Muscle layer of duodenum (tissue), 2 donors: ENCODE results near the gene RRN3.
"Not testable (repeated sequence)": the region's sequence is repeated elsewhere in the genome, so short reads cannot be mapped to it uniquely, and the experiment has no call there.

Source experiments
- H3K27ac ChIP-seq: one replicate; pipeline ENCODE4 v1.7.0; 2013; ENCODE audit warnings: mild to moderate bottlenecking, low read length
- H3K27me3 ChIP-seq: one replicate; pipeline ENCODE4 v1.7.0; 2013; ENCODE audit warnings: low read depth, mild to moderate bottlenecking, control low read depth, low read length
- H3K36me3 ChIP-seq, 2 donors: one replicate each; pipeline ENCODE4 v1.7.0; 2013; ENCODE audit warnings: low read length in 2 of 2, control low read depth in 1 of 2, mild to moderate bottlenecking in 1 of 2; ENCODE audit not compliant: insufficient read depth in 2 of 2, control insufficient read depth in 1 of 2
- H3K4me1 ChIP-seq, 2 donors: one replicate each; pipeline ENCODE4 v1.7.0; 2013; ENCODE audit warnings: low read length in 2 of 2, mild to moderate bottlenecking in 2 of 2, control low read depth in 1 of 2, moderate library complexity in 1 of 2; ENCODE audit not compliant: insufficient read depth in 2 of 2, control insufficient read depth in 1 of 2
- H3K4me3 ChIP-seq, 2 donors: one replicate each; pipeline ENCODE4 v1.7.0; 2013; ENCODE audit warnings: low read length in 2 of 2, low read depth in 1 of 2, mild to moderate bottlenecking in 1 of 2
- H3K9me3 ChIP-seq, 2 donors: one replicate each; pipeline ENCODE4 v1.7.0; 2013; ENCODE audit warnings: low read length in 2 of 2, control low read depth in 1 of 2, mild to moderate bottlenecking in 1 of 2; ENCODE audit not compliant: control insufficient read depth in 1 of 2
- donor health status: healthy.

RRN3 gene

GRCh38 chr16:15055141-15056053 is 38.7 kb downstream of the RRN3 start:
- Histone ChIP-seq H3K4me3 (peak overlapping the region; percentile 75 to 99), H3K9me3 (no peaks in the 10 kb centered on the region), H3K27me3 (no peaks in the 10 kb centered on the region), H3K27ac (no peak overlapping the region), H3K4me1 (peaks cover 0 to 18% of the 10 kb centered on the region in 2 donors), H3K36me3 (peaks cover 11 to 13% of the 10 kb centered on the region in 2 donors)

GRCh38 chr16:15054357-15055140 is 39.5 kb downstream of the RRN3 start:
- H3K36me3 ChIP-seq: peaks cover 7 to 10% of the 10 kb centered on the region in 2 donors
- no peaks in the 10 kb centered on the region for H3K9me3 ChIP-seq
- H3K4me1 ChIP-seq: peaks cover 0 to 18% of the 10 kb centered on the region in 2 donors
- H3K27me3 ChIP-seq: no peaks in the 10 kb centered on the region
- H3K27ac ChIP-seq: no peak overlapping the region
- peak overlapping the region; percentile 75 to 99 for H3K4me3 ChIP-seq

GRCh38 chr16:15053904-15054303 is 40.2 kb downstream of the RRN3 start:
- H3K27ac ChIP-seq: no peak overlapping the region
- H3K36me3 ChIP-seq: peaks cover under 1 to 4% of the 10 kb centered on the region in 2 donors
- H3K4me1 ChIP-seq: peaks cover 0 to 18% of the 10 kb centered on the region in 2 donors
- no peak overlapping the region for H3K4me3 ChIP-seq
- H3K9me3 ChIP-seq: no peaks in the 10 kb centered on the region
- no peaks in the 10 kb centered on the region for H3K27me3 ChIP-seq

GRCh38 chr16:15052747-15053476 is 41.2 kb downstream of the RRN3 start:
- Histone ChIP-seq H3K9me3 (no peaks in the 10 kb centered on the region), H3K36me3 (no peaks in the 10 kb centered on the region), H3K4me3 (no peak overlapping the region), H3K27me3 (no peaks in the 10 kb centered on the region), H3K4me1 (peaks cover 0 to 18% of the 10 kb centered on the region in 2 donors), H3K27ac (no peak overlapping the region)

- Histone ChIP-seq H3K9me3 (no peaks in the 10 kb centered on the region), H3K4me3 (no peak overlapping the region), H3K36me3 (peaks cover 5 to 10% of the 10 kb centered on the region in 2 donors), H3K27me3 (no peaks in the 10 kb centered on the region), H3K27ac (no peak overlapping the region), H3K4me1 (peaks cover 0 to 17% of the 10 kb centered on the region in 2 donors)
Measured at GRCh38 chr16:15051387-15051951, 42.6 kb downstream of the RRN3 start.

- not testable (repeated sequence) for H3K4me3 ChIP-seq, H3K9me3 ChIP-seq, H3K27me3 ChIP-seq, H3K27ac ChIP-seq
- H3K36me3 ChIP-seq: peaks cover 8 to 17% of the 10 kb centered on the region in 2 donors
- peaks cover 0 to 12% of the 10 kb centered on the region in 2 donors for H3K4me1 ChIP-seq
Measured at GRCh38 chr16:15050440-15050839, 43.6 kb downstream of the RRN3 start.

GRCh38 chr16:15049581-15050180 is 44.4 kb downstream of the RRN3 start:
- no peak overlapping the region for H3K27ac ChIP-seq
- H3K4me3 ChIP-seq: no peak overlapping the region
- H3K9me3 ChIP-seq: no peaks in the 10 kb centered on the region
- H3K4me1 ChIP-seq: peaks cover 0 to 5% of the 10 kb centered on the region in 2 donors
- H3K36me3 ChIP-seq: peaks cover 8 to 17% of the 10 kb centered on the region in 2 donors
- H3K27me3 ChIP-seq: no peaks in the 10 kb centered on the region

- H3K36me3 ChIP-seq: peaks cover 8 to 25% of the 10 kb centered on the region in 2 donors
Measured at GRCh38 chr16:15046692-15047376, 47.2 kb downstream of the RRN3 start.

GRCh38 chr16:15045270-15045669 is 48.8 kb downstream of the RRN3 start:
- H3K36me3 ChIP-seq: peaks cover 11 to 31% of the 10 kb centered on the region in 2 donors
- not testable (repeated sequence) for H3K27ac ChIP-seq, H3K27me3 ChIP-seq, H3K4me1 ChIP-seq, H3K4me3 ChIP-seq, H3K9me3 ChIP-seq

More at GRCh38 chr16:15046692-15047376, 47.2 kb downstream of the RRN3 start:
- no peak overlapping the region for H3K4me3 ChIP-seq
- no peaks in the 10 kb centered on the region for H3K9me3 ChIP-seq
- H3K27ac ChIP-seq: no peak overlapping the region
- H3K4me1 ChIP-seq: no peaks in the 10 kb centered on the region
- H3K27me3 ChIP-seq: no peaks in the 10 kb centered on the region

GRCh38 chr16:15044286-15044685 is 49.8 kb downstream of the RRN3 start:
- Histone ChIP-seq H3K9me3 (no peaks in the 10 kb centered on the region), H3K4me3 (no peak overlapping the region), H3K27me3 (no peaks in the 10 kb centered on the region), H3K27ac (no peak overlapping the region), H3K4me1 (no peaks in the 10 kb centered on the region), H3K36me3 (peaks cover 21 to 41% of the 10 kb centered on the region in 2 donors)
